CD4-positive, alpha-beta T cell treated with Interleukin-21 for 1 hour (primary cell): ENCODE results near the gene MLXIPL.
"Not testable (repeated sequence)": the region's sequence is repeated elsewhere in the genome, so short reads cannot be mapped to it uniquely, and the experiment has no call there.

Experiments used
- DNase-seq: peaks from one replicate; pipeline ENCODE4 v3.0.0-alpha.2; 2020

The MLXIPL gene

GRCh38 chr7:73612598-73613269, 11.6 kb downstream of the MLXIPL start:
- no peak for DNase-seq

GRCh38 chr7:73611017-73611555, 13.2 kb downstream of the MLXIPL start:
- no peak for DNase-seq

DNA sequence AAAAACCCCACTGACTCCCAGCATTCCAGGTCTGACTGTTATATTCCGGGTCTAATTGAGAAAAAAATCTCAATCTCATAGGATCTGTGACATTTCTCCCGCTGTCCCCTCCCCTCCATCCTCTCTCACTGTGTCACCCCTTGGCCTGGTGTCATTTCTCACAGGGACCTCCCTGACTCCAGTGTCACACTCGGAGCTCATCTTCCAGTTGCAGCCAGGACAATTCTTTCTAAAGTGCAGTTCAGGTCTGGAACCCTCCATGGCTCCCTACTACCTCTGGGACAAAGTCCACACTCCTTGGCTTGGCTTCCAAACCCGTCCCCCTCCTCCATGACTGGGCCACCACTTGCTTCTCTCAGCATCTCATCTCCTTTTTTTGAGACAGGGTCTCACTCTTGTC, 14.2 kb downstream of the MLXIPL start:
- DNase-seq = no peak

DNA sequence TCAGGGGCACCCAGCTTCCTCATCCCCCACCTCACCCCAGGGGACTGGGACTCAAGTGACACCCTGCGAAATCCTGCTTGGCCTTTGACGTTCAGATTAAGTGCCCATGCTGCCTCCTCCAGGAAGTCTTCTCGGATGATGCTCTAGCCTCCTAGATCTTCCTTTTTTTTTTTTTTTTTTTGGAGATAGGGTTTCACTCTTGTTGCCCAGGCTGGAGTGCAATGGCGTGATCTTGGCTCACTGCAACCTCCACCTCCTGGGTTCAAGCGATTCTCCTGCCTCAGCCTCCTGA, 16.7 kb downstream of the MLXIPL start:
- DNase-seq = not testable (repeated sequence)

GRCh38 chr7:73606801-73607691, 17.3 kb downstream of the MLXIPL start:
- peak; percentile 64 for DNase-seq

- DNase-seq = no peak
Measured at GRCh38 chr7:73605601-73606220, 18.6 kb downstream of the MLXIPL start.

GRCh38 chr7:73602721-73603651, 21.3 kb downstream of the MLXIPL start:
- no peak for DNase-seq

DNA sequence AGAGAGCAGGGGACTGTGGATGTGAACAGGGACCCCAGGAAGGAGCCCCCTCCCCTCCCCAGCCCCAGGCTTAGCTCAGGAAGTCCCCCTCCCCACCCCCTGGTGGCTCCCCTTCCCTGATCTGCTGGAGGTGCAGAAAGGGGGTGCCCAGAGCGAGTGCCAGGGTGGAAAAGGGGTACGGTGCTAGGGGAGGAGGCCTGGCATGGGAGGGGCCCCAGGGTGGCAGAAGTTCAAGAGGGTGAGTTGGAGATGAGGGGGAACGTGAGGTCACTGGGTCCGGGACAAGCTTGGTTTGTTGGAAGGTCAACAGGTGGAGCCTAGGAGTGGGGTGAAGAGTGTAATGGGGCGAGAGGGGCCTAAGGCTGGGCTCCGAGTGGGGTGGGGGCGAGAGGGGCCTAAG, 24.4 kb downstream of the MLXIPL start:
- no peak for DNase-seq

DNA sequence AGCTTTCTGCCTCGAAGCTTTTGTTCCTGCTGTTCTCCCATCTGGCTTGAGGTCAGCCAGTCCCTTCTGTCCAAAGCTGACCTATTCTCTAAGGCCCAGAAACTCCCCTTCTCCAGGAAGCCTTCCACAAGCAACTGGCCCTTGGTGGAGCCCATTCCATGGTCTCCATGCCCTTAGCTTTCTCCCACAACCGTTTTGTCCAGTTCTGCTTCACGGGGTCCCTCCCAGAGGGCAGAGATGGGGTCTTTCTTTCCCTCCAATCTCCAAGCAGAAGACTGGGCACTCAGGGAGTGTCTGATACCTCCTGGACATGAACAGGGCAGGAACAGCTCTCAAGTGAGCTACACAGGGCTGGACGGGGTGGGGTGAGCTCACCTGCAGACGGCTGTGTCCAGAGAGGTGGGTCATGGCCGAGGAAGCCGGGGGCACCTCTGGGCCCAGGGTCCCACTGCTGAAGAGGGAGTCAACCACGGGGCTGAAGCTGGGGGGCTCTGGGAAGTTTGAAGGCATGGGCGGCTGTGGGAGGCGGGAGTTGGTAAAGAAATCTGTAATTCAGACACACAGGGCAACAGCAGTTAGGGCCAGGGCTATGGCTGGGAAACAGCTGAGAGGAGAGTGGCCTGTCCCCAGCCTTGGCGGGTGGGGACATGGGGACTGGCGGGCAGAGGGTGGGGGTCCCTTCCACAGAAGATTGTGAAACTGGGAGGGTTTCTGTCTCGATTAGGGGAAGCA, 25.0 kb downstream of the MLXIPL start:
- DNase-seq = no peak

DNA sequence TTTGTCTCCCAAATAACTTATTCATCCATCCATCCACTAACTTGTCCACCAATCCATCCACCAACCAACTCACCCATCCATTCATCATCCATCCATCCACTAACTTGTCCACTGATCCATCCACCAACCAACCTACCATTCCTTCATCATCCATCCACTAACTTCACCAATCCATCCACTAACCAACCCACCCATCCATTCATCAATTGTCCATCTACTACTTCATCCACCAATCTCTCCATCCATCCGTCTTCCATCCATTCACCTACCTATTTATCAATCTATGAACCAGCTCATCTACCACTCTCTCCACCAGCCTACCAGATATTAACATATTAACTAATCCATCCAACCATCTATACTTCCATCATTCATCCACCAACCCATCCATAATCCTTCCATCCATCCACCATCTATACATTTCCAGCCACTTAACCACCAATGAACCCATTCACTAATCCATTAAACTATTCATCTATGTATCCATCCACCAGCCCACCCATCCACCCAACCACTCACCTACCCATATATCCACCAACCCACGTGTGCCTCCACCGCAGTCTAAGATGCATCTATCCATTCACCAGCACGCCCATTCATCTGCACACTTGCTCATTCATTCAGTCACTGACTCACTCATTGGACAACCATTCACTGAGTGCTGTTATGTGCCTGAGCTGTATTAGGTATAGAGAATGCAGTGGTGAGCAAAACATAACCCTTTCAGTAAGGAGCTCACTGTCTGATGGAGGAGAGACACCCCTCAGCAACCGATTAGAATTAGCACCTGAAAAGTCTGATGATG, 26.1 kb downstream of the MLXIPL start:
- DNase-seq = no peak

- DNase-seq = no peak
Measured at GRCh38 chr7:73596191-73597065, 27.9 kb downstream of the MLXIPL start.

GRCh38 chr7:73595358-73595757, 29.0 kb downstream of the MLXIPL start:
- no peak for DNase-seq

DNA sequence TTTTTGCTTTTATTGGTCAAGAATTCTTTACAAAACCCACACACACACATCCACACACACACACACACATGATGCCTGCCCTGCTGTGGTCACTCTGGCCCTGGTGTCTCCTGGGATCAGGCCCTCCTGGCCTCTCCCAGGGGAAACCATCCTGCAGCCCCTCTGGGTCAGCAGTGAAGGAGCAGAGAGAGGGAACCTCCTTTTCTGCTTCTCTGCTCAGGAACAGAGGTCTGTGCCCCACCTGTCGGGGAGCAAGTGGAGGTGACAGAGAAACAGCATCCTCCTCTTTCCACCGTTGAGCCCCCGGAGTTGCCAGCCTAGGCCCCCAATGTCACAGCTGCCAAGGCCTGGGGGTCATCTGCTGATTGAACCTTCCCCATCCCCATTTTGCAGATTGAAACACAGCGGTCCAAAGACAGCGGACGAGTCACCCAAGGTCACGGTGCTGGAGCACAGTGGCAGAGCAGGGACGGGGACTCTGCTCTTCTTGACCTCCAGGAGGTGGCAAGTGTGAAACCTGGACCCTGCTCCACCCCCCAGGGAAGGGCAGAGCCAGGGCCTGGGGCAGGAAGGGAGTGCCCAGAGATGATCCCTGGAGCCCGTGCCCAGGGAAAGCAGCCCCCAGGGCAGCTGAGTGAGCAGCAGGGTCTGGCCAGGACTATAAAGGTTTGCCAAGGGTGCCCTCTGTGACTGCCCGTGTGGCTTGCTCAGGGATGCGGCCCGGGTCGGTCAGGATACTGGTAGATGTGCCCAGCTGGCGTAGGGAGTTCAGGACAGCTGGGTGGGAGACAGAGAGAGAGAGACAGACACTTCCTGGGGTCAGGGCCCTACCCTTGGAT, 30.9 kb downstream of the MLXIPL start:
- DNase-seq = no peak

DNA sequence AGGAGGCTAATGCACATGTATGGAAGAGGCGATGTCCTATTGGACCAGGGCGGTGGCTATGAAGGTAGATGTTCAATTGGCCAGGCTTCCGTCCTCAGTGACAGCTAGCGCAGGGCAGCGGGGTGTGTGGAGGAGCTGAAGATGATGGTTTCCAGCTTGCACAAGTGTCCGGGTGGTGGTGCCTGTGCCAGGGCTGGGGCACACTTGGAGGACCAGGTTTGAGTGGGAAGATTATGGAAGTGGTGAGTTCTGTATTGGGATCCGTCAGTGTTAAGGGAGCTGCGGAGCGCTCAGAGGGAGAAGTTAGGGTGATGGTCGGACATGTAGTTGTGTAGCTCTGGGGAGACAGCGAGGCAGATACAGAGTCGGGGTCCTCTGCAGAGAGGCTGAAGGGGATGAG, 37.4 kb downstream of the MLXIPL start:
- no peak for DNase-seq

DNA sequence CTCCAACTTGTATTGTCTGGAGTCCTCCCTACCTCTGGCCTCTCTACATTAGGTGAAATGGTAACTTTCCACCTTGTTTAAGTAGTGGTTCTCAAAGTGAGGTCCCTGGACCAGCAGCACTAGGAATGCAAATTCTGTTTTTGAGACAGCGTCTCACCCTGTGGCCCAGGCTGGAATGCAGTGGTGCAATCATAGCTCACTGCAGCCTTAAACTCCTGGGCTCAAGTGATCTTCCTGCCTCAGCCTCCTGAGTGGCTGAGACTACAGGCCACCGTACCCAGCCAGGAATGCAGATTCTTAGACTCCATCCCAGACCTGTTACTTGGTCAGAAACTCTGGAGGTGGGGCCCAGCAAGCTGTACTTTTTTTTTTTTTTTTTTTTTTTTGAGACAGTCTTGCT, 39.1 kb downstream of the MLXIPL start:
- DNase-seq = no peak

DNA sequence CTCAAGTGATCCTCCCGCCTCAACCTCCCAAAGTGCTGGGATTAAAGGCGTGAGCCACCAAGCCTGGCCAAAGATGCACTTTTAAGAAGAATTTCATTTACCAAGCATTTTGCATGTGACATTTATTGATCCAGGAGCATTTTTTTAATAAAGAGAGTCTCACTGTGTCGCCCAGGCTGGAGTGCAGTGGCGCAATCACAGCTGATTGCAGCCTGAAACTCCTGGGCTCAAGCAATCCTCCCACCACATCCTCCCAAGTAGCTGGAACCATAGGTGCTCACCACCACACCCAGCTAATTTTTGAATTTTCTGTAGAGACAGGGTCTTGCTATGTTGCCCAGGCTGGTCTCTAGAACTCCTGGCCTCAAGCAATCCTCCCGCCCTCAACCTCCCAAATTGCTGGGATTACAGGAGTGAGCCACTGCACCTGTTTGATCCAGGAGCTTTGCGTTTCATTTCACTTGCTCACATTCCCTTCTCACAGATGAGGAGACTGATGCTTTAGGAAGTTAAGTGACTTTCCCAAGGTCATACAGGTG, 41.6 kb downstream of the MLXIPL start:
- DNase-seq = no peak

GRCh38 chr7:73581006-73581405, 43.3 kb downstream of the MLXIPL start:
- not testable (repeated sequence) for DNase-seq

GRCh38 chr7:73578342-73579128, 45.8 kb downstream of the MLXIPL start, which contains the start of gene TBL2:
TSS of gene TBL2 (minus strand) at chr7:73578579. CDS start at chr7:73578549, 30 bp downstream.
- DNase-seq = peak; percentile 99
